Activated CD8-positive, alpha-beta memory T cell treated with anti-CD3 and anti-CD28 coated beads for 1 hour (primary cell): ENCODE measurements around the gene LY6G6F.

Source experiments
- DNase-seq, 2 donors: peaks; one replicate each; pipeline ENCODE4 v3.0.0-alpha.2; 2020; ENCODE audit warnings: low read depth in 1 of 2; ENCODE audit errors: extremely low read depth in 1 of 2

Gene LY6G6F

GRCh38 chr6:31737315-31737990 lies 30.8 kb downstream of the LY6G6F start:
- DNase-seq, result no peak

GRCh38 chr6:31737991-31738979 lies 31.6 kb downstream of the LY6G6F start:
- DNase-seq, result peak; percentile 37 to 39

- DNase-seq, result peak; percentile 87 to 91
Observed at GRCh38 chr6:31739639-31740396, 33.2 kb downstream of the LY6G6F start, which contains the start of gene MSH5. Gene MSH5, plus strand, starts transcription at chr6:31740005. Its CDS starts 462 bp downstream, at chr6:31740467.

- DNase-seq, result no peak
Observed at GRCh38 chr6:31740397-31741223, 33.9 kb downstream of the LY6G6F start.

- DNase-seq, result no peak
Observed at GRCh38 chr6:31741815-31742214, 35.1 kb downstream of the LY6G6F start.

GRCh38 chr6:31742894-31743293 lies 36.2 kb downstream of the LY6G6F start:
- DNase-seq, result no peak

GRCh38 chr6:31744422-31744821 lies 37.8 kb downstream of the LY6G6F start:
- no peak for DNase-seq

- no peak for DNase-seq
Observed at GRCh38 chr6:31749301-31750036, 42.8 kb downstream of the LY6G6F start.

- no peak for DNase-seq
Observed at GRCh38 chr6:31750411-31751022, 43.9 kb downstream of the LY6G6F start.

- no peak for DNase-seq
Observed at GRCh38 chr6:31752739-31753319, 46.2 kb downstream of the LY6G6F start.

GRCh38 chr6:31758281-31758680 lies 51.6 kb downstream of the LY6G6F start:
- no peak for DNase-seq
